ENCODE measurements around the gene SHQ1. TPM values are rescaled to one million over a fixed set of nuclear protein-coding genes. Genes with fewer than 3 reads are reported as not detected.

Gene SHQ1
- polyA plus RNA-seq, 1 experiment = 16.6 TPM

GRCh38 chr3:72768481-72768880 is 79.8 kb downstream of the SHQ1 start:
- H3K27me3 ChIP-seq (ENCODE audit: control insufficient read depth, insufficient read depth, low read length) = no peaks in the 10 kb centered on the region
- no peak for DNase-seq (ENCODE audit: low read depth, low spot score)
- no peak overlapping the region for H3K27ac ChIP-seq (ENCODE audit: low read depth, low read length)
- H3K9me3 ChIP-seq (ENCODE audit: control insufficient read depth, insufficient read depth, low read length) = no peaks in the 10 kb centered on the region
- no peak for TF ChIP-seq CTCF (IDR thresholded peaks at IDR 0.05; ENCODE audit: low read depth, low read length)
- ChIA-PET CTCF (no interaction called here), POLR2A (no interaction called here)
- no peak overlapping the region for H3K4me3 ChIP-seq (ENCODE audit: low read depth, low read length)

- ChIA-PET CTCF (no interaction called here), POLR2A (no interaction called here)
- DNase-seq (ENCODE audit: low read depth, low spot score) = no peak
- Histone ChIP-seq H3K27me3 (ENCODE audit: control insufficient read depth, insufficient read depth, low read length) (no peaks in the 10 kb centered on the region), H3K9me3 (ENCODE audit: control insufficient read depth, insufficient read depth, low read length) (no peaks in the 10 kb centered on the region), H3K27ac (ENCODE audit: low read depth, low read length) (no peak overlapping the region), H3K4me3 (ENCODE audit: low read depth, low read length) (no peak overlapping the region)
- TF ChIP-seq CTCF (IDR thresholded peaks at IDR 0.05; ENCODE audit: low read depth, low read length) = no peak
Measured at GRCh38 chr3:72768006-72768441, 80.2 kb downstream of the SHQ1 start.

- CTCF ChIA-PET = interaction anchor here (0.5 kb wide), 1 partner anchor 167 kb away, joined by 3 read pairs; no protein-coding TSS in a partner anchor
- TF ChIP-seq CTCF (IDR thresholded peaks at IDR 0.05; ENCODE audit: low read depth, low read length) = no peak
- Histone ChIP-seq H3K9me3 (ENCODE audit: control insufficient read depth, insufficient read depth, low read length) (no peaks in the 10 kb centered on the region), H3K27ac (ENCODE audit: low read depth, low read length) (no peak overlapping the region), H3K27me3 (ENCODE audit: control insufficient read depth, insufficient read depth, low read length) (no peaks in the 10 kb centered on the region), H3K4me3 (ENCODE audit: low read depth, low read length) (no peak overlapping the region)
- POLR2A ChIA-PET = no interaction called here
- DNase-seq (ENCODE audit: low read depth, low spot score) = no peak
Measured at GRCh38 chr3:72766866-72767265, 81.4 kb downstream of the SHQ1 start.

- ChIA-PET POLR2A (no interaction called here), CTCF (interaction anchor here (0.9 kb wide), 1 partner anchor 59 kb away, joined by 3 read pairs; no protein-coding TSS in a partner anchor)
- Histone ChIP-seq H3K27ac (ENCODE audit: low read depth, low read length) (no peak overlapping the region), H3K9me3 (ENCODE audit: control insufficient read depth, insufficient read depth, low read length) (no peaks in the 10 kb centered on the region), H3K27me3 (ENCODE audit: control insufficient read depth, insufficient read depth, low read length) (no peaks in the 10 kb centered on the region), H3K4me3 (ENCODE audit: low read depth, low read length) (no peak overlapping the region)
- no peak for TF ChIP-seq CTCF (IDR thresholded peaks at IDR 0.05; ENCODE audit: low read depth, low read length)
- DNase-seq (ENCODE audit: low read depth, low spot score) = no peak
Measured at GRCh38 chr3:72763751-72764440, 84.3 kb downstream of the SHQ1 start.

GRCh38 chr3:72761410-72761809 is 86.8 kb downstream of the SHQ1 start:
- no peaks in the 10 kb centered on the region for H3K27me3 ChIP-seq (ENCODE audit: control insufficient read depth, insufficient read depth, low read length)
- no peak overlapping the region for H3K27ac ChIP-seq (ENCODE audit: low read depth, low read length)
- CTCF ChIA-PET = no interaction called here
- DNase-seq (ENCODE audit: low read depth, low spot score) = no peak
- POLR2A ChIA-PET = no interaction called here
- no peak overlapping the region for H3K4me3 ChIP-seq (ENCODE audit: low read depth, low read length)
- H3K9me3 ChIP-seq (ENCODE audit: control insufficient read depth, insufficient read depth, low read length) = no peaks in the 10 kb centered on the region
- no peak for TF ChIP-seq CTCF (IDR thresholded peaks at IDR 0.05; ENCODE audit: low read depth, low read length)

Data from AG04450 (cell line).